A549 (cell line): ENCODE measurements around the gene ADRB1. TPM values are rescaled to one million over a fixed set of nuclear protein-coding genes. Genes with fewer than 3 reads are reported as not detected.

Experiments
- ATAC-seq, 2 experiments: fragments of 200-7000 bp in 1 of 2; fragments of >200 bp in 1 of 2; cut with Nextera tagmentation in 1 of 2; cut with Tn5 transposase in 1 of 2; 3 replicates each; pipeline versions ENCODE4 v1.8.0 to v1.9.1; 2018 to 2020; ENCODE audit warnings: mild to moderate bottlenecking in 1 of 2, moderate library complexity in 1 of 2
- CTCF ChIA-PET: fragments of 300-600 bp; sonication (Branson Sonifier 250); formaldehyde crosslinking; extraction: SDS; loops from one replicate; lab custom pipeline; 2021; ENCODE audit warnings: antibody characterized with exemption, inconsistent platforms; lab: Yijun Ruan, JAX
- POLR2A ChIA-PET: fragments of 350-600 bp; formaldehyde crosslinking; extraction: SDS; loops from one replicate; lab custom pipeline; 2021; ENCODE audit warnings: antibody characterized with exemption, inconsistent platforms; lab: Yijun Ruan, JAX
- DNase-seq, 2 experiments: peaks; one replicate each; pipeline versions ENCODE4 v3.0.0 to v3.0.0-alpha.2; 2011 to 2016; ENCODE audit warnings: low read depth in 1 of 2, low spot score in 1 of 2
- FAIRE-seq: peaks from 2 replicates; lab custom pipeline; 2011; peaks lifted over from hg19 to GRCh38; lab: Jason Lieb, UNC
- H3K27ac ChIP-seq, 2 experiments: fragments of >200 bp; sonication (Bioruptor Twin); formaldehyde crosslinking; 3 replicates each; pipeline ENCODE4 v1.5.1; 2016 to 2017
- H3K4me1 ChIP-seq: fragments of >200 bp; sonication (Bioruptor Twin); formaldehyde crosslinking; 3 replicates; pipeline ENCODE4 v1.6.1; 2016
- H3K4me2 ChIP-seq: fragments of >200 bp; sonication (Bioruptor Twin); formaldehyde crosslinking; 3 replicates; pipeline ENCODE4 v1.6.1; 2016
- H3K4me3 ChIP-seq: fragments of >200 bp; sonication (Bioruptor Twin); formaldehyde crosslinking; 3 replicates; pipeline ENCODE4 v1.5.1; 2016
- H3K9me3 ChIP-seq: fragments of >200 bp; sonication (Bioruptor Twin); formaldehyde crosslinking; 3 replicates; pipeline ENCODE4 v1.6.1; 2016
- BCL3 ChIP-seq: fragments of >200 bp; sonication (Bioruptor Twin); formaldehyde crosslinking; IDR thresholded peaks from 3 replicates; pipeline ENCODE4 v1.6.1; 2016
- BHLHE40 ChIP-seq: IDR thresholded peaks from 2 replicates; pipeline ENCODE4 v1.6.1; 2012; ENCODE audit warnings: low read depth, low read length, inconsistent platforms
- CEBPB ChIP-seq, 2 experiments: fragments of >200 bp in 1 of 2; sonication (Bioruptor Twin) in 1 of 2; formaldehyde crosslinking in 1 of 2; IDR thresholded peaks; 2 replicates each; pipeline ENCODE4 v1.6.1; 2012 to 2016
- E2F6 ChIP-seq: IDR thresholded peaks from 2 replicates; pipeline ENCODE4 v1.6.1; 2012; ENCODE audit warnings: low read depth, borderline replicate concordance
- FOSL2 ChIP-seq, 2 experiments: fragments of 450-650 bp in 1 of 2; fragments of >200 bp in 1 of 2; sonication (Bioruptor Twin) in 1 of 2; formaldehyde crosslinking; IDR thresholded peaks; 2 replicates each; pipeline versions ENCODE4 v1.5.0 to v1.6.1; 2016 to 2020; ENCODE audit warnings: mild to moderate bottlenecking in 1 of 2, moderate library complexity in 1 of 2
- FOXS1 ChIP-seq: fragments of 250-450 bp; sonication (Bioruptor Pico); IDR thresholded peaks from 2 replicates; pipeline ENCODE4 v1.5.0; 2020; ENCODE audit warnings: mild to moderate bottlenecking, moderate library complexity
- HOXB13 ChIP-seq: fragments of 250-450 bp; sonication (Bioruptor Pico); IDR thresholded peaks from 2 replicates; pipeline ENCODE4 v1.5.0; 2020; ENCODE audit warnings: low read depth, mild to moderate bottlenecking, moderate library complexity
- JUN ChIP-seq, 2 experiments: fragments of >200 bp; sonication (Bioruptor Twin); formaldehyde crosslinking; IDR thresholded peaks; 2 replicates in 1 of 2; 3 replicates in 1 of 2; pipeline ENCODE4 v1.6.1; 2016 to 2017
- JUNB ChIP-seq: fragments of >200 bp; sonication (Bioruptor Twin); formaldehyde crosslinking; IDR thresholded peaks from 2 replicates; pipeline ENCODE4 v1.6.1; 2016
- KDM5A ChIP-seq: fragments of 200-600 bp; sonication (generic); IDR thresholded peaks from 2 replicates; pipeline ENCODE4 v1.6.1; 2016; ENCODE audit warnings: antibody characterized with exemption, mild to moderate bottlenecking
- MYC ChIP-seq: IDR thresholded peaks from 2 replicates; pipeline ENCODE4 v1.6.1; 2012; ENCODE audit warnings: mild to moderate bottlenecking, inconsistent platforms, low read length, improper control_type of control experiment, borderline replicate concordance
- NFE2L2 ChIP-seq: fragments of 150-350 bp; conservative IDR thresholded peaks from 2 replicates; pipeline ENCODE4 v1.6.1; 2014; ENCODE audit warnings: low read length
- PBX3 ChIP-seq: IDR thresholded peaks from 2 replicates; pipeline ENCODE4 v1.6.1; 2012
- RCOR1 ChIP-seq: fragments of 150-350 bp; IDR thresholded peaks from 2 replicates; pipeline ENCODE4 v1.6.1; 2014; ENCODE audit warnings: antibody characterized with exemption, low read length, low read depth
- RFX5 ChIP-seq: fragments of 450-650 bp; IDR thresholded peaks from 2 replicates; pipeline ENCODE4 v1.7.1; 2014; ENCODE audit warnings: antibody characterized with exemption, mild to moderate bottlenecking, moderate library complexity
- TP53 ChIP-seq: fragments of 250-450 bp; sonication (Bioruptor Pico); IDR thresholded peaks from 2 replicates; pipeline ENCODE4 v1.5.0; 2021; ENCODE audit warnings: mild to moderate bottlenecking, moderate library complexity
- ZFP36 ChIP-seq: fragments of 450-650 bp; IDR thresholded peaks from 2 replicates; pipeline ENCODE4 v1.6.1; 2014; ENCODE audit warnings: borderline replicate concordance; ENCODE audit not compliant: partially characterized antibody
- WGBS: methylation state at CpG from one replicate; pipeline ENCODE4 v1.1.6; 2017; ENCODE audit errors: missing lambda C conversion rate; 5-methylcytosine and 5-hydroxymethylcytosine counted together
- polyA plus RNA-seq, 4 experiments: library from polyadenylated mRNA; depleted of rRNA in 3 of 4; stranded (reverse); fragments of >200 nt; fragmentation: RNase III in 1 of 4; extraction: RNeasy Plus Mini Kit Qiagen cat#74134 plus additional on column Dnase treatment in 1 of 4; gene quantifications; 2 replicates in 3 of 4; 3 replicates in 1 of 4; pipeline ENCODE4 v1.2.3, GENCODE V29; 2011 to 2017
- TF ChIP-seq, protein P1 (sequence below): fragments of >200 bp; sonication (Bioruptor Twin); formaldehyde crosslinking; IDR thresholded peaks from 3 replicates; pipeline ENCODE4 v1.5.1; 2016
- TF ChIP-seq, protein P2 (sequence below): fragments of 150-350 bp; IDR thresholded peaks from 2 replicates; pipeline ENCODE4 v1.6.1; 2014; ENCODE audit warnings: low read depth, mild to moderate bottlenecking, low read length
- TF ChIP-seq, protein P3 (sequence below): fragments of 250-450 bp; sonication (Bioruptor Pico); IDR thresholded peaks from 2 replicates; pipeline ENCODE4 v1.5.0; 2021; ENCODE audit warnings: mild to moderate bottlenecking, moderate library complexity, borderline replicate concordance
- TF ChIP-seq, protein P4 (sequence below): IDR thresholded peaks from 2 replicates; pipeline ENCODE4 v1.6.1; 2012

ADRB1 gene
- polyA plus RNA-seq, 2 of the 4 experiments (the other 2 are of a cell fraction), result 0.58 to 0.75 TPM

GRCh38 chr10:114052255-114052654, 8.6 kb downstream of the ADRB1 start:
- WGBS, result 6% methylated on average over 1 of the region's 1 CpG
- Histone ChIP-seq H3K4me2 (no peak overlapping the region), H3K4me3 (no peak overlapping the region), H3K27ac (no peak overlapping the region), H3K9me3 (no peaks in the 10 kb centered on the region), H3K4me1 (peaks cover under 1% of the 10 kb centered on the region; the same call in 1 of the 3 replicates)
- CTCF ChIA-PET, result no interaction called here
- ATAC-seq (no peak), FAIRE-seq (no peak), DNase-seq (no peak)
- POLR2A ChIA-PET, result no interaction called here
- TF ChIP-seq RCOR1 (no peak), MYC (no peak), NFE2L2 (no peak), JUNB (no peak), ZFP36 (no peak), FOSL2 (IDR thresholded peaks at IDR 0.05) (no peak), FOSL2 (CRISPR knock-in tag; IDR thresholded peaks at IDR 0.05) (no peak)
- TF ChIP-seq, protein P1, sequence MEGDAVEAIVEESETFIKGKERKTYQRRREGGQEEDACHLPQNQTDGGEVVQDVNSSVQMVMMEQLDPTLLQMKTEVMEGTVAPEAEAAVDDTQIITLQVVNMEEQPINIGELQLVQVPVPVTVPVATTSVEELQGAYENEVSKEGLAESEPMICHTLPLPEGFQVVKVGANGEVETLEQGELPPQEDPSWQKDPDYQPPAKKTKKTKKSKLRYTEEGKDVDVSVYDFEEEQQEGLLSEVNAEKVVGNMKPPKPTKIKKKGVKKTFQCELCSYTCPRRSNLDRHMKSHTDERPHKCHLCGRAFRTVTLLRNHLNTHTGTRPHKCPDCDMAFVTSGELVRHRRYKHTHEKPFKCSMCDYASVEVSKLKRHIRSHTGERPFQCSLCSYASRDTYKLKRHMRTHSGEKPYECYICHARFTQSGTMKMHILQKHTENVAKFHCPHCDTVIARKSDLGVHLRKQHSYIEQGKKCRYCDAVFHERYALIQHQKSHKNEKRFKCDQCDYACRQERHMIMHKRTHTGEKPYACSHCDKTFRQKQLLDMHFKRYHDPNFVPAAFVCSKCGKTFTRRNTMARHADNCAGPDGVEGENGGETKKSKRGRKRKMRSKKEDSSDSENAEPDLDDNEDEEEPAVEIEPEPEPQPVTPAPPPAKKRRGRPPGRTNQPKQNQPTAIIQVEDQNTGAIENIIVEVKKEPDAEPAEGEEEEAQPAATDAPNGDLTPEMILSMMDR, result no peak

GRCh38 chr10:114053946-114054345, 10.3 kb downstream of the ADRB1 start:
- ATAC-seq (no peak), FAIRE-seq (no peak), DNase-seq (no peak)
- H3K4me3 ChIP-seq, result no peak overlapping the region
- H3K4me2 ChIP-seq, result no peak overlapping the region
- no peak for TF ChIP-seq KDM5A
- no peak for TF ChIP-seq TP53 (CRISPR knock-in tag)
- TF ChIP-seq, protein P2, sequence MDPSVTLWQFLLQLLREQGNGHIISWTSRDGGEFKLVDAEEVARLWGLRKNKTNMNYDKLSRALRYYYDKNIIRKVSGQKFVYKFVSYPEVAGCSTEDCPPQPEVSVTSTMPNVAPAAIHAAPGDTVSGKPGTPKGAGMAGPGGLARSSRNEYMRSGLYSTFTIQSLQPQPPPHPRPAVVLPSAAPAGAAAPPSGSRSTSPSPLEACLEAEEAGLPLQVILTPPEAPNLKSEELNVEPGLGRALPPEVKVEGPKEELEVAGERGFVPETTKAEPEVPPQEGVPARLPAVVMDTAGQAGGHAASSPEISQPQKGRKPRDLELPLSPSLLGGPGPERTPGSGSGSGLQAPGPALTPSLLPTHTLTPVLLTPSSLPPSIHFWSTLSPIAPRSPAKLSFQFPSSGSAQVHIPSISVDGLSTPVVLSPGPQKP, result no peak
- TF ChIP-seq BCL3, result no peak
- no peak for TF ChIP-seq HOXB13
- no peak for TF ChIP-seq JUNB
- no peak for TF ChIP-seq BHLHE40
- TF ChIP-seq E2F6, result no peak
- no peak for TF ChIP-seq CEBPB (IDR thresholded peaks at IDR 0.05)
- TF ChIP-seq, protein P3, sequence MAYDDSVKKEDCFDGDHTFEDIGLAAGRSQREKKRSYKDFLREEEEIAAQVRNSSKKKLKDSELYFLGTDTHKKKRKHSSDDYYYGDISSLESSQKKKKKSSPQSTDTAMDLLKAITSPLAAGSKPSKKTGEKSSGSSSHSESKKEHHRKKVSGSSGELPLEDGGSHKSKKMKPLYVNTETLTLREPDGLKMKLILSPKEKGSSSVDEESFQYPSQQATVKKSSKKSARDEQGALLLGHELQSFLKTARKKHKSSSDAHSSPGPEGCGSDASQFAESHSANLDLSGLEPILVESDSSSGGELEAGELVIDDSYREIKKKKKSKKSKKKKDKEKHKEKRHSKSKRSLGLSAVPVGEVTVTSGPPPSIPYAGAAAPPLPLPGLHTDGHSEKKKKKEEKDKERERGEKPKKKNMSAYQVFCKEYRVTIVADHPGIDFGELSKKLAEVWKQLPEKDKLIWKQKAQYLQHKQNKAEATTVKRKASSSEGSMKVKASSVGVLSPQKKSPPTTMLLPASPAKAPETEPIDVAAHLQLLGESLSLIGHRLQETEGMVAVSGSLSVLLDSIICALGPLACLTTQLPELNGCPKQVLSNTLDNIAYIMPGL (CRISPR knock-in tag), result no peak
- TF ChIP-seq, protein P4, sequence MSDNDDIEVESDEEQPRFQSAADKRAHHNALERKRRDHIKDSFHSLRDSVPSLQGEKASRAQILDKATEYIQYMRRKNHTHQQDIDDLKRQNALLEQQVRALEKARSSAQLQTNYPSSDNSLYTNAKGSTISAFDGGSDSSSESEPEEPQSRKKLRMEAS, result no peak
- no peak for TF ChIP-seq RFX5
- no peak for TF ChIP-seq PBX3
- no peak for TF ChIP-seq MYC
- TF ChIP-seq FOXS1 (CRISPR knock-in tag), result no peak
- TF ChIP-seq, protein P1, result no peak
- no peak for TF ChIP-seq JUN (IDR thresholded peaks at IDR 0.05)
- ChIA-PET CTCF (interaction anchor here (1.0 kb wide), 1 partner anchor 255 kb away, joined by 3 read pairs; no protein-coding TSS in a partner anchor), POLR2A (no interaction called here)
- 71% methylated on average over 4 of the region's 4 CpGs for WGBS
- peaks cover 6% of the 10 kb centered on the region; the same call in 1 of the 3 replicates for H3K4me1 ChIP-seq
- H3K9me3 ChIP-seq, result no peaks in the 10 kb centered on the region
- no peak overlapping the region for H3K27ac ChIP-seq
